HG02943 (cell line): ENCODE results near the gene GRAP2.

Source experiments
- ATAC-seq: cut with Tn5 transposase; IDR thresholded peaks from one replicate; pipeline ENCODE4 v1.9.1; 2021; ENCODE audit warnings: mild to moderate bottlenecking, low read depth, moderate library complexity; ENCODE audit not compliant: unreplicated experiment

Gene GRAP2

DNA sequence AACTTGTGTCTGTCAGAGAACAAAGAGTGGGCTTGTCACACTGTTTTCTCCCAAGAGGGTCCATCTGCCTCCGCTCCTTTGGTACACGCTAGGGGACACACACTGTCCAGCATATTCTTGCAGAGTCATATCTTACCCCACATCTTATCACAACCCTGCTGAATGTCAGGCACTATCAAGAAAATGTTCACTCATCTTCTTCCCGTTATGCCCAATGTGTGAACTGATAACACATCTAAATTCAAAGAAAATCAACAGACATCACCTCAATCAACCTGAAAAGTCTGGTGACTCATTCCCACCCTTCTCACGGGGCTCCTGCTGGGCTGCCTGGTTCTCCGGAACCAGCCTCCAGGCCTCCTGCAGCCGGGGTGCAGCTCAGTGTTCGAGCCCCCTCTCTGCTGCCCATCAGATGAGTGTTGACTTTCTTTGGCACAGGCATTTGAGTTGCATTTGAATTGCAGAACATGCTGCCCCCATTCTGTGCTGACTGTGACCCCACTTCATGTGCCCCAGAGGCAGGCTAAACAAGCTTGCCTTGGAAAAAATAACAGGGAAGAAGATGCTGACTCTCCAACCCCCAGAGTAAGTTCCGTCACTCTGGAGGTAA lies 19.4 kb downstream of the GRAP2 start:
- no peak for ATAC-seq

DNA sequence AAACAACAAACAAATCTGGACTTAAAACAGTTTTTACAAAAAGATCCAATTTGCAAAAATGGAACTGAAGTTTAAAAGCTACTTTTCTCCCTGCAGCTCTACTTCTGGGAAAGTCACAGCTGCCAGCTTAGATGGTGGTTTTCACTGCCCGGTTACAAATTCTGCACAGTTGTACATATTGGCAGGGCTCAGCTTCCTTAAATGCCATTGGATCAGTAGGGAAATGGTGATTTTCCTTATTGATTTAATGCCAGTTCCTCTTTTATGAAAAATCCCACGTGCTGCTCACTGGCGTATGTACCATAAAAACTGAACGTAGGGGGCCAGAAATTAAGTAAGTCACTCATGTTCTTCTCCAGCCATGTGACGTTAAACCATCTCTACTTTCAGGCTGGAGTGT lies 22.8 kb downstream of the GRAP2 start:
- no peak for ATAC-seq

DNA sequence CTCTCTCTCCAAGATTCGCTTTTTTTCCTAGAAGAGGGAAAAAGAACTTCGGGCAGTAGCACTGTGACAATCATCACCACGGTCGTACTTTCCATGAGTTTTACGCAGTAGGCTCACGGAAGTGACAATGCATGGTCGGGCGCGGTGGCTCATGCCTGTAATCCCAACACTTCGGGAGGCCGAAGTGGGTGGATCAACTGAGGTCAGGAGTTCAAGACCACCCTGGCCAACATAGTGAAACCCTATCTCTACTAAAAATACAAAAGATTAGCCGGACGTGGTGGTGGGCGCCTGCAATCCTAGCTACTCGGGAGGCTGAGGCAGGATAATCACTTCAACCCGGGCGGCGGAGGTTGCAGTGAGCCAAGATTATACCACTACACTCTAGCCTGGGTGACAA lies 23.4 kb downstream of the GRAP2 start:
- ATAC-seq: no peak

DNA sequence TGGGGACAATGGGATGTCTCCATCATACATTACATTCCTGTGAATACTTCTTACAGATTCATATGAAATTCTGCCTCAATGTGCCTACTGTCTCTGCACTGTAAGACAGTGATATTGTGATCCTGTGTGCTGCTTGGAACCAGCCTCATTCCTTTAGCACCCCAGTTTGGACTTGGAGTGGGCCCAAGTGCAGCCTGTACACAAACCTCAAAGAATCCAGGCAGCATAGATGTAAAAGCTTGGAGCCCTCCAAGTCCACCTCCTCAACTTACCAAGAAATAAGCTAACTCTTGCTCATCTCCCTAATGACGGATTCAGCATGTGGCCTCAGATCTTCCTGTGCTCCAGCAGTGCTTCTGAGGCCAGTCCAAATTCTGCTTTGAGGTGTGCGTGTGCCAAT lies 24.4 kb downstream of the GRAP2 start:
- ATAC-seq: no peak

DNA sequence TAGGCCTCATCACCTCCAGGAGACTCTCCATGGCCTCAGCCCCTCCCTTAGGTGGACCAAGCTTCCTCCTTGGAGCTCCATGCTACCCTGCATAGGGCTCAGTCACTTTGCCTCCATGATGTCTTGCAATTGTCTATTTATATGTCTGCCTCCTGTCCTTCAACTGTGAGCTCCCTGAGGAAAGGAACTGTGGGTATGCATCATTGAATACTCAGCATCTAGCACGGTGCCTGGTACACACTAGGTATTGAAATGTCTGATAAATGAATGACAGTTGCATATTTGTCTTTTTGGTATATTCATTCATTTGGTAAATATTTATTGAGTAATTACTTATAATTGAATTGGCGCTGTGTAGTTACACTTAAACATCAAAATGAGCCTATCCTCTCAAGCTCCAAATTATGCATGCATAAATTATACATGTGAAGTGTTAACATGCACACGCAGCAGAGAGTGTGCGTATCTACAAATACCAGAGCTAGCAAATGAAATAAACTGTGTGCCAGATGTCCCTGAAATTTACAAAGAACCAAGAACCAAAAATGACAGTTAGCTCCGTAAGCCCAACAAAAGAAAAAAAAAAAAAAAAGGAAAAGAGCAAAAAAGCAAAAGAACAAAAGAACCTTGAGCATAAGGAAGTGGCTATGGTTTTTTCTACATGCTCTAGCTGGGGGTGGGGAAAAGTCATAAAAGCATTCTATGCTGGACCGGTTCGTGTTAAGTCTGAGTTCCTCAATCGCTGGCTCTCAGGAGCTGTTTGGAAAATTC lies 25.2 kb downstream of the GRAP2 start:
- no peak for ATAC-seq

DNA sequence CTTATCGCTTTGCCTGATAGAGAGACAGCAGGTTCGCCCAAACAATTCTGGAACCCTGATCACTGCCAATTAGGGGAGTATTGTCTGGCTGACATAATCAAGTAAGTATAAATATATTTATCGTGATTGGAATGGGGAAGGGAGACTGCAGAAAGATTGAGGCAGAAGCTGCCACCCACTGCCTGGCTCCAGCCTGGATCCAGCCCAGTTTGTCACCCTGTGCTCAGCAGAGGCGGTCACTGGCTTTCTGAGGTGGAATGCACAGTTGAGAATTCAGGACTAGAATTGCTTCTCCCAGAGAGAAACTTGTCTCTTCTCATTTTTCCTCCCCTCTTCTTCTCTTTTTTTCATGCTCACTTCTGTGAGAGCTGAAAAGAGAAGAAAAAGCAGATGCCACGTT lies 25.9 kb downstream of the GRAP2 start:
- ATAC-seq: no peak

DNA sequence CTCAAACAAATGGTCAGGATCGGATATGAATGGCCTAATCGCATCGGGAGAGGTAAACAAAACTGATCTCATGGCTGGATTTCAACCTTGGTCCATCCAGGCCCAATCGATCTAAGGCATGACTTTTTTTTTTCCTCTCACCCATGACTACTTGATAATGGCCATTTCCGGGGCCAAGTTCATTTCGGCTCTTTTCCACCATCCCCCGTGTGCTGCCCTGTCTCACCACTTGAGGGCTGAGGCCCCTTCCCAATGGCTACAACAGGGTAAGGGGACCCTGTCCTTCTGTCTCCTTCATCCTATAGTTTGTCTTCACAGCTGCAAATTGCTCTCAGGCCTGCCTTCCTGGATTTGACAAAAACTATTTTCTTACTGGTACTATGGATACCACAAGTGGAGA lies 26.7 kb downstream of the GRAP2 start:
- no peak for ATAC-seq

DNA sequence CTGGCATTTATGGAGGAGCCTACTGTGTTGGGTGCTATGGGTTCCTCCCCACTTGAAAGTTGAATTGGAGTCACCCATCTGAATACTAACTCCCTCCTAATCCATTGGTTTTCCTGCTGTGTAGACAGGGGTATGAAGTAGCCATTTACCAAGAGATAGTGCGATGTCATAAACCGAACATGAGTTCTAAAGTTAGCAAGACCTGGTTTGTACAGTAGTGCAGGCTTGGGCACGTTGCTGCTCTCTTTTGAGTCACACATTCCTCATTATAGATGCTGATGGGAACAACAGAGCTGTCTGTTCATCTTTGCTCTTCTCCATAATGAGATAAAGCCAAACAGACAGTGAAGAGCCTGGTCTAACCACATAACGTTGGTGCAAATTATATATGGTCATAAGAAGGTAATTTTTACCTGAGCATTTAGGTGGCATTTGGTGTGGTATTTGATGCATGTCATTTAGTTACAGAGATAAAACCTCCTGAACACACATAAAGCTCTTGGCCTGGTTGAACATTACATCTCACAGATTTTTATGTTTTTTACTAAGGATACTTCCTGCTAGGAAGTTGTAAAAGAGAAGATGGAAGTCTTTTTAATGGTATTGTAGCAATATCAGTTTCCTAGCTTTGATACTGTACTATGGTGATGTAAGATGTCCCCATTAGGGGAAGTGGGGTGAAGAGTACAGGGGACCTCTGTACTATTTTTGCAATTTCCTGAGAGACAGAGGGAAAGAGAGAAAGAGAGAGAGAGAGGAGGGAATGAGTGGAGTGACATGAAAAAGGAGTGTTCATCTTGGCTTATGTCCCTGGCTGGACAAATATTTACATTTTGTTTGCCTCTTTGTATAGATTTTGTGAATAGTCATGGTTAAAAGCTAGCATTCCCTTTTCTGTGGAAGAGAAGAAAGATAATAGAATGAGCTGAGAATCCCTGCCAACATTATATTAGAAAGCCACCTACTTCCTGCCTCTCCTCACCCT lies 27.9 kb downstream of the GRAP2 start:
- ATAC-seq: no peak

DNA sequence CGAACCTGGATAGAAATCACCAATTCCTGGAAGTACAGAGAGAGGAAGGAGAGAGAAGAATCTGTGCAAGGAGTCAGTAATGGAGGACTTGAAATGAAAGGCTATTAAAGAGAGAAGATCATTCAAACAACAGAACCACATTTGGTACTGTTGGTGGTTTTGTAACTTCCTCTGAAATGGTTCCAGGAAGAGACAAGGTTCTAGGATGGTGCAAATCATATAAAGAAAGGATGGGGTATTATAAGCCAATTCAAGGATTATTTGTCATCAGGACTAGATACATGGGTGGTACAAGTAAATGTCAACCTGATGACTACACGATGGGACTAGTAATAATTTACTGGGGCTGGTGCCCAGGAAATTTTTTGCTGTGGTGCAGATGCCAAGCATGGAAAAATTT lies 30.4 kb downstream of the GRAP2 start:
- no peak for ATAC-seq

DNA sequence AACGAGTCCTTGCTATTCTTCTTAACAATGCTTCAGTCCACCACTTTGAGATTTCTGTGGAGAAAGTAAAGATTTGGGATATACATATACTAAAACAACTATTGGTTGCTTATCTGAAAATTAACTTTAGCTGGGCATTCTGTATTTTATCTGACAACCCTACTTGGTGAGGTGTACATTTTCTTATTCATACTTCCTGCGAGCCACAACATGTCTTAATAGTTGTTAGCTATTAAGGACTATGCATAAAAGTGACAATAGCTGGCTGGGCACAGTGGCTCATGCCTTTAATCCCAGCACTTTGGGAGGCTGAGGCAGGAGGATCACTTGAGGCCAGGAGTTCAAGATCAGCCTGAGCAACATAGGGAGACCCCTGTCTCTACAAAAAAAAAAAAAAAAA lies 31.3 kb downstream of the GRAP2 start:
- ATAC-seq: no peak

DNA sequence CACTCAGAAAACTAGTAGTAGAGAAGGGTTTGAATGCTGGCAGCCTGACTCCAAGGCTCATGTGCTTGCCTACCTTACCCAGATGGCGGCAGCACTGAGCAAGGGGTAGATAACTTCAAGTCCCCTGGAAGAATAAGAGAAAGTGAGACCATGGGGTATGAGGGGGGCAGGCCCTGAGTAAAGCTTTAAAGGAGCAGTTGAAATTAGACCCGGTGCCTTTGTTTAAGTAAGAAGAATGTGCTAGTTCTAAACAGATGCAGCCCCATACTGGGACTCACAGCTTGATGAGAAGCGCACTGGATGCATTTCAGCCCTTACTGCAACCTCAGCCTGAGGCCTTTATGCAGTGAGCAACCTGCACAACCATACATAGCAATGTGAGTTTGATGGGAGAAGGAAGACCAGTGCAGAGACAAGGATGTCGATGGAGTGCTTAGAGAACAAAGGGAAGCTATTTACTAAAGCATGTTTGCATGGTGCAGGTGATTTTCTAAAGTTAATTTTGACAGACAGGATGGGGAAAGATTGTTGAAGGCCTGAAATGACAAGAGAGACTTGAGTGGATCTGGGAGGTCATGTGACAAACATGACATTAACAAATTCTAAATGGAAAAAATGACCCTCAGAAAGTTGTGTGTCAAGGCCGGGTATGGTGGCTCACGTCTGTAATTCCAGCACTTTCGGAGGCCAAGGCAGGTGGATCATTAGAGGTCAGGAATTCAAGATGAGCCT lies 32.2 kb downstream of the GRAP2 start:
- ATAC-seq: no peak

DNA sequence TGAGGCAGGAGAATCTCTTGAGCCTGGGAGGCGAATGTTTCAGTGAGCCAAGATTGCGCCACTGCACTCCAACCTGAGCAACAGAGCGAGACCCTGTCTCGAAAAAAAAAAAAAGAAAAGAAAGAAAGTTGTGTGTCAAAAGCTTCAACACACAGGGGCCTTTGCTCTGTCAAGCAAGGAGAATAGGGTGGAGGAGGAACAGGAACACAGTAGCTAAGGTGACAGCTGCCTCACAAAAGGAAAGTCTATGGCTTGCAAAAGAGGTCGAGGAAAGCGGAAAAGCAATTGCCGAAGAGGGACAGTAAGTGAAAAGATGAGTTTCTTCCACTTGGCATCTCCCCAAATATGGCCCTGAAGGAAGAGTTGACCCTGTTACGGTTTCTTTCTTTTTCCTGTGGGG lies 32.9 kb downstream of the GRAP2 start:
- no peak for ATAC-seq

DNA sequence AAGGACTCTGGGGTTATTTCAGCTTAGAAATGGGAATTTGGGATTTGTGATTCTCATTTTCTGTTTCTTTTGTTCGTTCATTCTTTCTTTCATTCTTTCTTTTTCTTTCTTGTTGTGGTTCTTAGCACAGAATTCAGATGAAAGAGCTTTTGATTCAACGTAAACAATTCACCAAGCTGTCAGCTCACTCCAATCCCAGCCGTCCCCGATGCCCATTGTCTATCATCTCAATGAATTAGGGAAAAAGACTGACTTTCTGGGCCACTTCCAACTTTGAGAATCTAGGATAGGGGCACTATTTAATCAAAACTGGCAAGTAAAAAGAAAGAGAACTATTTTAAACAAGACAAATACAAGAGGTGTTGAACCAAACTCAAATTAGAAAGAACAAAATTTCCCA lies 34.2 kb downstream of the GRAP2 start:
- no peak for ATAC-seq

DNA sequence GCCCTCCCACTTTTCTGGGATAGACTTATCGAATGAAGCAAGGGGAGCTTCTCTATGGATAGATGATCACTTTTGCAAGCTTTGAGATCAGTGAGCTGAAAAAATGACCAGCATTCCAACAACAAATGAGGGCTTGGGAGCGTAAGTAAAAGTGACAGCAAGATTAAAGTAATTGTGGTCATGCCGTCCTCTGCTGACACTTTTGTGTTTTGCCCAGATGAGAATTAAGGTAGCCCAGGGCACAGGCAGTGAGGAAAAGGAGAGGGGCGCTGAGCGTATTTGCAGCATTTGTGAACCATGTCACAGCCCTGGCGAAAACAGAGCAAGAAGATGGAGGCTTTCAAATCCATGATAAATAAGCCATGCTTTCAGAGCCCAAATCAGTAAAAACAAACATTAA lies 34.7 kb downstream of the GRAP2 start:
- ATAC-seq: no peak

DNA sequence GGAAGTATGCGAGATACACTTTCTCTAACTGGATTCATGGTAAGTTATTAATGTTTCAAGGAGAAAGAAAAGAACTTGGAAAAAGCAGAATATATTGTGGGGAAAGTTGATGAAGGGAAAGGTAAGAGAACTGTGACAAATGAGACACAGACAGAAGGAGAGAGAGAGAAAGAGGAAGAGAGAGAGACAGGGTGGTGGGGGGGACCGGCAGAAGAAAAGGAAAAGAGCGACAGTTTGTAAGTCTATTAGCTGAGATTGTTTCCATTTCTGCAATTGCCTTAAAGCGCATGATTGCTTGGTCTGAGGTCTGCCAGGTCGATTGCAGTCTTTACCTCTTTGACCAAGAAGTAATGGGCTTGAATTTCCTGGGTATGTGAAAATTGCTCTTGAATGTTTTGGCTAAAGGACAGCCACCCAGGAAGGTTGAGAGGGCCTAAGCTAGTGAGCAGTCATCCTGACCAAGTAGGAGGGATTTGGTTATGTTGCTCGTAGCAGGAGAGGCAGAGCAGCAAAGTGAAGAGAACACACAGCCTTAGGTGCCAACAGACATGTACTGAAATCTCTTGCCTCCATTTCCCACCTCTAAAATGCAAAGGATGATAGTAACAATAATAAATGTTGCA lies 35.8 kb downstream of the GRAP2 start:
- ATAC-seq: no peak

DNA sequence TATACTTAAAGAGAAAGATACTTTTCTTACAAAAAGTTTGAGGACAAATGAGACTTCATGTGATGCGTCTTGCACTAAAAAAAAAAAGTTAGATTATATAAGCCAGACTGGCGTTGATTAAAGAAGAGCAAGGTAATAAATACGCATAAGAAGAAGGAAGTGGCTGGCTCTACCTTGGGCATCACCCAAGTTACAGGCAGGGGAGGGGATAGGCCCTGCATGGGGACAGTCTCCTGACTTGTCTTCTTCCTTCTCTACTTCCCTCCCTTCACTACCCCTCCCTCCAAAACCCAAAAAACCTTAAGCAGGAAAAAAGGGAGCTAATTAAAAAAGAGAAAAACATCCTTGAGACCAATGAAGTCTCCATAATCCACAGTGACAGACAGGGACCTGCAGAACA lies 37.0 kb downstream of the GRAP2 start:
- no peak for ATAC-seq

DNA sequence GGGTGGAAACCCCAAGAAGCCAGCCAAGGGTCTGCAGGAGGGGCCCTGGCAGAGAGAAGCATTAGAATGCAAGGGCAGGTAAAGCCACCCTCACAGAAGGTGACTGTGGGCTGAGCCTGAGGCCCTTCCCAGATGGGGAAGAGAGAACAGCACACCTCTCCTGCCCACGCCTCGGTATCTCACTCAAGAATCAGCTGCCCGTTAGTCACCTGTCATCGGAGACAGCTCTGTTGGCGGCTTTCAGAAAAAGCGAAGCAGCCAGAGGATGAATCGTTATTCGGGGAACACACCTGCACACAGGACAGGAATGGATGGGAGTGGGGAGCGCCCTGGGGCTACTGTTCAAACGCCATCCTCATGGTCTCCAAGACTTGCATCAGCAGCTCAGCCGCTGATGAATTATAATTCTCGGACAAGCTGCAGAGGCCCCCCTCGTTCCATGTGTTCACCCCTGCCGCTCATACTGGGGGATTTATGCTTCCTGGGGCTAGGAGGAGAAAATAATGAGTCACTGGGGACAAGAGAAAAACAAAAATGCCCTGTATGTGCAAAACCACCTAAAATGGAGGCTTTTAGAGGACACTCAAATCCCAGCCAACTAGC lies 37.7 kb downstream of the GRAP2 start:
- ATAC-seq: no peak

DNA sequence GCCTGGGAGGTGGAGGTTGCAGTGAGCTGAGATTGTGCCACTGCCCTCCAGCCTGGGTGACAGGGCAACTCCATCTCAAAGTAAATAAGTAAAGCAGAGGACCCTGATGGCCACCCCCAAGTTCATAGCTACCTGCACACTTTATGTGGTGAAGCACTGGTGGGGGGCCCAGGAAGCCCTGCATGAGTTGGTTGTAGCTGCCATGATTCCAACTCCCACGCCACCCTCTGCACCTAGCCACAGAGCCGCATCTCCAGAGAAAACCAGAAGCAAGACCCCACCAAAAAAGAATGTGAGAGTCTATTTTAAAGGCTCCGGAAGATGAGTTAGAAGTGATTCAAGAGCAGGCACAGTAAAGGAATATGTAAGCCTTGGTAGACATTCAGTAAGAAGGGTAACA lies 38.9 kb downstream of the GRAP2 start:
- ATAC-seq: no peak

DNA sequence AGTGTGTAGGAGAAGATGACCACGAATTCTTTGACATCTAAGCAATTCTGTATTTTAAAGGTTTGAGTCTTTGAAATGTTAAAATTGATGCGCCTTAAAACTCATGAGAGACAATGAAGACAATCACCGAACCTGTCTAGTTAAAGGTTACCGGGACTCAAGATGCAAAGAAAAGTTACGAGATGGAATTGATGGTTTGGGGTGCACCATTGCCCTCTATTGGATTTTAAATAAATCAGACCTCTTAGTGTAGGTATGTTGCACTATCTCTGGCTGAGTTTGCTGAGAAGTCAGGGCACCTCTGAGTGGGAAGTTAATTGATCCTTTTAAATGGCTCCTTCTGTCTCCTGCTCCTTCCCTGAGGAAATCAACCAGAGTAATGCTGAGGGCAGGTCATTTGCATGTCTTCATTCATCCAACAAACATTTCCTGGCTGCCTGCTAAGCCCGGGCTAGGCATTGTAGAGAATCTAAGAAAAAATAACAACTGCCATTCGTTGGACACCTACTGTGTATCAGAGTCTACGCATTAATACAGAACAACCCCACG lies 39.9 kb downstream of the GRAP2 start:
- ATAC-seq: no peak

DNA sequence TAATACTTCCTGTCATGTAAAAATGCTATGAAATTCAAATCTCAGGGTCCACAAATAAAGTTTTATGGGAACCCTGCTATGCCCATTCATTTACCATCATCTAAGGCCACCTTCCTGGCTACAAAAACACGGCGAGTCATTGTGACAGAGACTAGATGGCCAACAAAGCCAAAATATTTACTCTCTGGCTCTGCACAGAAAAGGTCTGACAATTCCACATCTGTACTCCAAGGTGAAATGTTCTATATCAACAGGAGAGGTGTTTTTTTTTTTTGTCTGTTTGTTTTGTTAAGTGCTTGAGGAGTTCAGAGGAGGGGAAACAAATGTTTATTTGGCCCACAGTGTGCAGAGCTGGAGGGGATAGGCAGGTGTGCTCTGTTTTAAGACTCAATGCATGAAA lies 40.7 kb downstream of the GRAP2 start:
- ATAC-seq: no peak
